KBM-7 (cell line): ENCODE results near the gene CLMN.
A peak's percentile ranks its signal among the peaks of the same experiment; 100 is the strongest.

Experiments
- DNase-seq: peaks from one replicate; pipeline ENCODE4 v3.0.0-alpha.2; 2015
- in situ Hi-C: fragments of 300-500 bp; cut with MboI; formaldehyde crosslinking; loops from 2 replicates; pipeline ENCODE4 v1.14.3; 2020; ENCODE audit warnings: low sequenced_read_pairs, low pct_unique_long_range_greater_than_20kb, mixed read lengths

The CLMN gene

DNA sequence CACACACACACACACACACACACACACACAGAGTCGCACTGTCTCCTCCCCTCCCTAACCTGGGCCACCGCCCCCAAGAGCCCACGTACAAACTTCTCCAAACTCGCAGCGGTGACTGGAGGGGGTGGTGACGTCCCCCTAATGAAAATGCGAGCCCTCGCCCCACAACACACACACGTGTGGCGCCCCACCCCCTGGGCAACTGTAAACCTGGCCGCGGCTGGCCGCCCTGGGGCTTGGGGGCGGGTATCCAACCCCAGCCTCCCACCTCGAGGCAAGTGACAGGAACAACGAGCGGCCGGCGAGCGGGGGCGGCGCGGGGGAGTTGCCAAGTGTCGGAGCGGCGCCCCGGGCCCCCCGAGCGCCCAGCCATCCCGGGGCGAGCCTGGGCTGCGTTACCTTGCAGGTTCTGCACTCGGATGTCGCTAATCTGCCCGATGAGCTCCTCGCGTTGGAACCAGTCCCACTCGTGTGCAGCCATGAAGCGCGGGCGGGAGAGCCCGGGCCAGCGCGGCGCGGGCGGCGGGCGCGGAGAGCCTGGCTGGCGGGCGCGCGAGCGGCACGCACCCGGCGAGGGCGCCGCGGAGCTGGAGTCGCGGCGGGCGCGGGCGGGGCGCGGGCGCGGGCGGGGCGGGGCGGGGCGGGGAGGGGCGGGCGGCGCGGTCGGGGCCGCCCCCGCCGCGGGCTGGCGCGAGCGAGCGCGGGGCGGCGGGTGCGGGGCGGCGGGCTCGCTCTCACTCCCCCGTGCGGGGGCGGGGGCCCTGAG, at the start of gene CLMN:
Gene CLMN (minus strand): TSS at position 597 of the 766 bp plus-strand sequence. CDS start 116 bp downstream, at position 481.
- peak; percentile 64 for DNase-seq
- in situ Hi-C loops, result no loop called here

- no peak for DNase-seq
- in situ Hi-C loops, result no loop called here
Measured at GRCh38 chr14:95365401-95365800, 45.7 kb upstream of the CLMN start.

GRCh38 chr14:95364481-95365209, 44.9 kb upstream of the CLMN start:
- in situ Hi-C loops, result no loop called here
- no peak for DNase-seq

GRCh38 chr14:95363468-95363954, 43.8 kb upstream of the CLMN start:
- no peak for DNase-seq
- in situ Hi-C loops, result no loop called here

DNA sequence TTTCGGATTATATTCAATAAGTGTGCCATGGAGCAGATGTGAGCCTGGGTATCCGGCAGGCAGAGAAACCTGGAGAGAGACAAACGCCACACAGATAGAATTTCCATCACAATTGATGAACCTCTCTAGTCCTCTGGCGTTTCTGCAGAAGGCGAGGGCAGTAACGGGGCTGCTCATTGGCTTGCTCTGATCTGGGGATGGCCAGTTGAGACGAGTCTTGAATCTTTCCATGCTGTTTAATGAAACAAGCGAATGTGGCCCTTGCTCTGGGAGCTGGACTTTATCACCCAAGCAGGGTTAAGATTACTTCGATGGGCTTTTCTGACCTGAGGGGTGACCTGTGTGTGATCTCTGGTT, 42.4 kb upstream of the CLMN start:
- no peak for DNase-seq

DNA sequence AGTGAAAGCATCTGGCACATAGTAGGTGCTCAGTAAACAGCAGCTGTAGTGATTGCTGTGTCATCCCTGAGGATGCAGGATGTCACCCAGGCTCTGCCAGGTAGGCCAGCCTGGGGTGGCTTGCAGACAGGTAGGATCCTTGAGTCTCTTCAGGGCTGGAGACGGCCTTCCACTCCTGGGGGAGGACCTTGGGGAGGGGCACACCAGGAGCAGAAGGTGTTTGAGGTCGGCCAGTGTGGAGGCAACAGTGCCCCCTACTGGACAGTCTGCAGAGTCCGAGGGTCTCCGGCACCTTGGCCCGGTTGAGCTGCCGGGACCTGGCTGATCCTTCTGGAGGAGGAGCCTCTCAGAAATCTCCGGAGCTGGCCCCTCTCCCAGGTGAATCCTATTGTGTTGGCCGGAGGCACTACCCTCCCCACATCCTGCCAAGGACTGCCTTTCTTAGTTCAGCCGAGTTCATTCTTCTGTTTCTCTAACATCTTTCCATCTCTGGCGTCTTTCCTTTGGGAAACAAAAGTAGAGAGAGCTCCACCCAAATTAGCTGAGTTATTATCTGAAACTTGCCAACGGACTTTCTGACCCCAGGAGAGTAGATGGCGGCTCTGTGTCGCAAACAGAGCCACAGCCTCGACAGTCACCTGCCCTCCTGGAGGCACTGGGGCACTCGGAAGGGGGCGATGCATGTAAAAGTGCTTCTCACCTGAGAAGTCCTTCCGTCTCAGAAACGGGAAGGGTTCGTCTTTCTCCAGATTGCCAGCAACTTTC, 41.8 kb upstream of the CLMN start:
- in situ Hi-C loops, result no loop called here
- DNase-seq, result peak; percentile 53

More for the DNA sequence above, 42.4 kb upstream of the CLMN start:
- in situ Hi-C loops, result no loop called here

- no peak for DNase-seq
- in situ Hi-C loops, result no loop called here
Measured at GRCh38 chr14:95360828-95361227, 41.1 kb upstream of the CLMN start.

DNA sequence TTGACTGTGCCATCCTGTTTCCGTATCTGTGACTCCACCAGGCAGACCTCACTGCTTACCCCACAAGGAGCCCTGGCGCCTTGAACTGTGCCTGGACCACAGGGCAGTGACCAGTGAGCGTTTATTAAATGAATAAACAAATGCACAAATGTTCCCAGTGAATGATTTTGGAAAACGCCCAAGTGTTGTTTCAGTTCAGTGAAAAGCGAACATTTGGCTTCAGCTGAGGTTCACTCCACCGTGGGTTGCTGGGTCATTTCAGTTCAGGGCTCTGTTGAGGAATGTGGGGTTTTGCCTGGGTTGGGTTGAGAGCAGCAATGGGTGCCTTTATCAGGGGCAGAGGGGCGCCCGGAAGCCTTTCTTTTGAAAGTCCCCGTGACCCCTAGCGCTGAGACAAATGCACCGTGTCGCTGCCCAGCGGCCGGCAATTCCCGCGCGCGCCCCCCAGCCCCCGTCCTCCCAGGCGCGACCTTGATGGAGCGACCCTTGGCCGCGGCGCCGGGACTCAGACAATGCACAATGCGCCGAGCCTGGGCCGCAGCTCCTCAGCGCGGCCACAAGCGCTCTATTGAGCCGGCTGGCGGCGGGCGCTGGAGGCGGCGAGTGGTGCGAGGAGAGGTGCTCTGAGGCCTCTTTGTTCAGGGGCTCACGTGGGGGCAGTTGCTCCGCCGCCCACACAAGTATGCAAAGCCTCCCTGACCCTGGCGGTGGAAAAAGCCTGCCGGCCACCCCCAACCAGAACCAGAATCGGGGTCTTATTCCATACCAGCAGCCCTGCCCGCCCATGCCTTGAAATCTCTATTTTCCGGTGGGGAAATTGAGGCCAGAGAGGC, 40.5 kb upstream of the CLMN start:
- in situ Hi-C loops, result no loop called here
- DNase-seq, result no peak

DNA sequence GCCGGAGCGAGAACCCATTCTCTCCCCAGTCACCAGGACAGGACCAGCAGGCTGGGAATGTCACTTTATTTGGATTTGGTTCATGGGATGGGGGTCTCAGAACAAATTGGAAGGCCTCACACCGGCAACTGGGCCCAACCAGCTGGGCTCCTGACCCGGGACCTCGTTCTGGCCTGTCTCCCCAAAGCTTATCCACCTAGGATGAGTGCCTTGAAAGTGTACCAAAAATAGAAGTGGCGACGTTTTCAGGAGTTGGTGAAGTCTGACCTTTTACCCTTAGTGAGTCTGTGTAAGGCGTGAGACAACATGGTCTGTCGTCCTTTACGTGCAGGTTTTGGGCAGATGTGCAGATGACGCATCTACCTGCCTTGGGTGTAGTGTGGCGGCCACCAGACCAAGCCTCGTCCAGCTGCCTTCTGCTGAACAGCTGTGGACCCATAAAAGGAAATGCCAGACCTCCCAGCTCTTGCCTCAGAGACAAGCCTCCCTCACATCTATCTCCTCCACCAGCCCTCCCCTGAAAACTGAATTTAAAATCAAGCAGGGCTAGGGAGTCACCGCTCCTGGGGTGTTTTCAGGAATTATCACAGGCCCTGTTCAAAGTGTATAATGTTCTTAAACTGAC, 36.6 kb upstream of the CLMN start:
- in situ Hi-C loops, result no loop called here
- no peak for DNase-seq

DNA sequence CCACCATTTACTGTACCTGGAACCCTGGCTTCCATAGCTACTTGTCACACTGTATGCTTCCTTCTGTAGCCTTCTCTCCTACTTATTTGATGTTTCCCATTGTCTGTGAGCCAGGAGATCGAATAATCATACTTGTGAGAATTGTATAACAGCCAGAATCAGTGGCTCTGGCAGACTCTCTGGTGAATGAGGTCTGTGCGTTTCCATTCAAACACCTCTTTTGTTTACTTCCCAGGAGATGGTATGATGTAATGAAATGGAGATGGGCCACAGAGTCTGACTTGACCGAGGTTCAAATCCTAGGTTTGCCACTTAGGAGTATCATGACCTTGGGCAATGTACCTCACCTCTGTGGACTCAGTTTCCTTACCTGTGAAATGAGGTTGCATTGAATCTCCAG, 35.7 kb upstream of the CLMN start:
- in situ Hi-C loops, result no loop called here
- no peak for DNase-seq

- no peak for DNase-seq
- in situ Hi-C loops, result no loop called here
Measured at GRCh38 chr14:95354834-95355233, 35.1 kb upstream of the CLMN start.

- DNase-seq, result no peak
- in situ Hi-C loops, result no loop called here
Measured at GRCh38 chr14:95353664-95354063, 34.0 kb upstream of the CLMN start.

- DNase-seq, result no peak
- in situ Hi-C loops, result no loop called here
Measured at GRCh38 chr14:95353007-95353406, 33.3 kb upstream of the CLMN start.

DNA sequence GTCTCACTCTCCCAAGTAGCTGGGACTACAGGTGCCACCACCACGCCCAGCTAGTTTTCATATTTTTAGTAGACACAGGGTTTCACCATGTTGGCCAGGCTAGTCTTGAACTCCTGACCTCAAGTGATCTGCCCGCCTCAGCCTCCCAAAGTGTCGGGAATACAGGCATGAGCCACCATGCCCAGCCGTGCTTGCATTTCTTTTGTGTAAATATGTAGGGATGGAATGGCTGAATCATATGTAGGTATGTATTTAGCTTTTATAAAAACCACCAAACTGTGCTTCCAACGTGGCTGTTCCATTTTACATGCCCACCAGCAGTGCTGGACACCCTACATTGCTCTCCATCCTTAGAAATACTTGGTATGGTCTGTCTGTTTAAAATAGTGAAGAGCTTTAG, 32.8 kb upstream of the CLMN start:
- no peak for DNase-seq
- in situ Hi-C loops, result no loop called here

GRCh38 chr14:95349241-95349640, 29.5 kb upstream of the CLMN start:
- no peak for DNase-seq
- in situ Hi-C loops, result no loop called here

GRCh38 chr14:95348395-95349080, 28.8 kb upstream of the CLMN start:
- DNase-seq, result no peak
- in situ Hi-C loops, result no loop called here

- no peak for DNase-seq
- in situ Hi-C loops, result no loop called here
Measured at GRCh38 chr14:95346820-95347219, 27.1 kb upstream of the CLMN start.

DNA sequence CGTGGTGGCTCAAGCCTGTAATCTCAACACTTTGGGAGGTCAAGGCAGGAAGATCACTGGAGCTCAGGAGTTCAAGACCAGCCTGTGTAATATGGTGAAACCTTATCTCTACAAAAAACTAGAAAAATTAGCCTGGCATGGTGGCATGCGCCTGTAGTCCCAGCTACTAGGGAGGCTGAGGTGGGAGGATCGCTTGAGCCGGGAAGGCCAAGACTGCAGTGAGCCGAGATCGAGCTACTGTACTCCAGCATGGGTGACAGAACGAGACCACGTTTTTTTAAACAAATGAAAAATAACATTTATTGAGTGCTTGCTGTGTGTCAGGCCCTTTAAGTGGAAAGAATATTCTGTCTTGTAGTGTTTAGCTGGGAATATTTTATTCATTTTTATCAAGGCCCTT, 26.6 kb upstream of the CLMN start:
- in situ Hi-C loops, result no loop called here
- no peak for DNase-seq
